Retina (tissue), 1 donor: ENCODE results near the gene SCARB2.
"Not testable (repeated sequence)": the region's sequence is repeated elsewhere in the genome, so short reads cannot be mapped to it uniquely, and the experiment has no call there.

Source experiments
- DNase-seq: peaks from one replicate; pipeline ENCODE4 v3.0.0-alpha.2; 2016

SCARB2 gene

GRCh38 chr4:76213415-76214176 is at the start of gene SCARB2:
Gene SCARB2, minus strand, starts transcription at chr4:76213824. Its CDS starts 281 bp downstream, at chr4:76213543.
- DNase-seq: peak; percentile 94

- DNase-seq: no peak
Observed at GRCh38 chr4:76260571-76260970, 46.9 kb upstream of the SCARB2 start.

- no peak for DNase-seq
Observed at GRCh38 chr4:76257824-76258223, 44.2 kb upstream of the SCARB2 start.

- DNase-seq: no peak
Observed at GRCh38 chr4:76256968-76257367, 43.3 kb upstream of the SCARB2 start.

GRCh38 chr4:76256032-76256431 is 42.4 kb upstream of the SCARB2 start:
- no peak for DNase-seq

GRCh38 chr4:76253511-76253910 is 39.9 kb upstream of the SCARB2 start:
- no peak for DNase-seq

- DNase-seq: no peak
Observed at GRCh38 chr4:76252271-76252653, 38.6 kb upstream of the SCARB2 start.

- DNase-seq: peak; percentile 96
Observed at GRCh38 chr4:76251441-76252270, 38.0 kb upstream of the SCARB2 start, which contains the start of gene FAM47E. Gene FAM47E, plus strand, starts transcription at chr4:76251721. Its CDS starts 26 bp downstream, at chr4:76251747.

GRCh38 chr4:76250962-76251361 is 37.3 kb upstream of the SCARB2 start:
- no peak for DNase-seq

- DNase-seq: no peak
Observed at GRCh38 chr4:76246852-76247251, 33.2 kb upstream of the SCARB2 start.

- DNase-seq: no peak
Observed at GRCh38 chr4:76246025-76246424, 32.4 kb upstream of the SCARB2 start.

GRCh38 chr4:76243877-76244276 is 30.3 kb upstream of the SCARB2 start:
- not testable (repeated sequence) for DNase-seq

- no peak for DNase-seq
Observed at GRCh38 chr4:76240236-76240635, 26.6 kb upstream of the SCARB2 start.

- no peak for DNase-seq
Observed at GRCh38 chr4:76238701-76239100, 25.1 kb upstream of the SCARB2 start.

GRCh38 chr4:76238236-76238635 is 24.6 kb upstream of the SCARB2 start:
- no peak for DNase-seq

GRCh38 chr4:76235915-76236314 is 22.3 kb upstream of the SCARB2 start:
- DNase-seq: no peak

GRCh38 chr4:76235407-76235806 is 21.8 kb upstream of the SCARB2 start:
- no peak for DNase-seq

GRCh38 chr4:76234679-76235044 is 21.0 kb upstream of the SCARB2 start:
- no peak for DNase-seq

- peak; percentile 29 for DNase-seq
Observed at GRCh38 chr4:76233967-76234678, 20.5 kb upstream of the SCARB2 start.

- DNase-seq: peak; percentile 25
Observed at GRCh38 chr4:76233529-76233928, 19.9 kb upstream of the SCARB2 start.

GRCh38 chr4:76233083-76233482 is 19.5 kb upstream of the SCARB2 start:
- no peak for DNase-seq

GRCh38 chr4:76232681-76233080 is 19.1 kb upstream of the SCARB2 start:
- DNase-seq: no peak

- DNase-seq: no peak
Observed at GRCh38 chr4:76226418-76226817, 12.8 kb upstream of the SCARB2 start.
